Nephron (organoid): Measurements from ENCODE around the gene HDAC4.

Source experiments
- H3K27ac Mint-ChIP-seq, 3 experiments: 2 replicates each; pipeline ENCODE4 v1.8.0; 2020; ENCODE audit warnings: mixed read lengths in 3 of 3, mild to moderate bottlenecking in 2 of 3, moderate library complexity in 1 of 3
- H3K27me3 Mint-ChIP-seq: 2 replicates; pipeline ENCODE4 v1.8.0; 2021; ENCODE audit warnings: low read depth, mild to moderate bottlenecking, moderate library complexity, mixed read lengths
- H3K36me3 Mint-ChIP-seq: 2 replicates; pipeline ENCODE4 v1.8.0; 2020; ENCODE audit warnings: low read depth, mixed read lengths
- H3K4me1 Mint-ChIP-seq: 2 replicates; pipeline ENCODE4 v1.8.0; 2020; ENCODE audit warnings: mixed read lengths
- H3K4me3 Mint-ChIP-seq, 3 experiments: 2 replicates each; pipeline ENCODE4 v1.8.0; 2020; ENCODE audit warnings: mild to moderate bottlenecking in 3 of 3, mixed read lengths in 3 of 3, moderate library complexity in 2 of 3
- H3K9me3 Mint-ChIP-seq: 2 replicates; pipeline ENCODE4 v1.8.0; 2020; ENCODE audit warnings: mixed read lengths
- CTCF ChIP-seq, 3 experiments: fragments of 200-600 bp; sonication (generic); IDR thresholded peaks; one replicate each; pipeline ENCODE4 v1.5.0; 2021; ENCODE audit warnings: antibody characterized with exemption in 3 of 3; ENCODE audit not compliant: unreplicated experiment in 3 of 3

Gene HDAC4

GRCh38 chr2:239110595-239111048 lies 290.2 kb downstream of the HDAC4 start:
- no peaks in the 10 kb centered on the region for H3K36me3 Mint-ChIP-seq
- no peak overlapping the region for H3K4me3 Mint-ChIP-seq
- H3K4me1 Mint-ChIP-seq: peaks cover 9% of the 10 kb centered on the region
- no peaks in the 10 kb centered on the region for H3K27me3 Mint-ChIP-seq
- H3K9me3 Mint-ChIP-seq: no peaks in the 10 kb centered on the region
- H3K27ac Mint-ChIP-seq: no peak overlapping the region
- TF ChIP-seq CTCF (IDR thresholded peaks at IDR 0.05; ENCODE audit: unreplicated experiment in 3 of 3): no peak

- H3K36me3 Mint-ChIP-seq: no peaks in the 10 kb centered on the region
- no peak overlapping the region for H3K4me3 Mint-ChIP-seq
- H3K9me3 Mint-ChIP-seq: no peaks in the 10 kb centered on the region
- peaks cover 9% of the 10 kb centered on the region for H3K4me1 Mint-ChIP-seq
- H3K27me3 Mint-ChIP-seq: no peaks in the 10 kb centered on the region
- no peak for TF ChIP-seq CTCF (IDR thresholded peaks at IDR 0.05; ENCODE audit: unreplicated experiment in 3 of 3)
- H3K27ac Mint-ChIP-seq: no peak overlapping the region
Measured at GRCh38 chr2:239109928-239110545, 290.8 kb downstream of the HDAC4 start.

GRCh38 chr2:239109041-239109927 lies 291.5 kb downstream of the HDAC4 start:
- no peak overlapping the region for H3K4me3 Mint-ChIP-seq
- no peak overlapping the region for H3K27ac Mint-ChIP-seq
- no peaks in the 10 kb centered on the region for H3K9me3 Mint-ChIP-seq
- no peaks in the 10 kb centered on the region for H3K27me3 Mint-ChIP-seq
- H3K36me3 Mint-ChIP-seq: no peaks in the 10 kb centered on the region
- no peak for TF ChIP-seq CTCF (IDR thresholded peaks at IDR 0.05; ENCODE audit: unreplicated experiment in 3 of 3)
- H3K4me1 Mint-ChIP-seq: peaks cover 9% of the 10 kb centered on the region

GRCh38 chr2:239108459-239108858 lies 292.4 kb downstream of the HDAC4 start:
- no peak for TF ChIP-seq CTCF (IDR thresholded peaks at IDR 0.05; ENCODE audit: unreplicated experiment in 3 of 3)
- Mint-ChIP-seq H3K4me3 (no peak overlapping the region), H3K27ac (no peak overlapping the region), H3K9me3 (no peaks in the 10 kb centered on the region), H3K4me1 (peaks cover 7% of the 10 kb centered on the region), H3K36me3 (no peaks in the 10 kb centered on the region), H3K27me3 (no peaks in the 10 kb centered on the region)

- TF ChIP-seq CTCF (IDR thresholded peaks at IDR 0.05; ENCODE audit: unreplicated experiment in 3 of 3): no peak
- Mint-ChIP-seq H3K4me3 (no peak overlapping the region), H3K27me3 (no peaks in the 10 kb centered on the region), H3K9me3 (no peaks in the 10 kb centered on the region), H3K36me3 (no peaks in the 10 kb centered on the region), H3K27ac (no peak overlapping the region), H3K4me1 (peaks cover 2% of the 10 kb centered on the region)
Measured at GRCh38 chr2:239107936-239108335, 292.9 kb downstream of the HDAC4 start.
